Spinal cord (tissue), 10 donors: ENCODE measurements around the gene LASP1. TPM values are rescaled to one million over a fixed set of nuclear protein-coding genes. Genes with fewer than 3 reads are reported as not detected.
A peak's percentile ranks its signal among the peaks of the same experiment; 100 is the strongest.
"Not testable (repeated sequence)": the region's sequence is repeated elsewhere in the genome, so short reads cannot be mapped to it uniquely, and the experiment has no call there.

ENCODE experiments used
- DNase-seq, 6 donors: peaks; one replicate each; pipeline versions ENCODE4 v3.0.0 to v3.0.0-alpha.2; 2013 to 2015; ENCODE audit warnings: low spot score in 6 of 6, low read depth in 4 of 6
- H3K27ac ChIP-seq: one replicate; pipeline ENCODE4 v1.5.1; 2013; ENCODE audit warnings: low read depth, low read length, control low read depth
- H3K27me3 ChIP-seq: one replicate; pipeline ENCODE4 v1.6.1; 2013; ENCODE audit warnings: low read length; ENCODE audit not compliant: control insufficient read depth, insufficient read depth
- H3K36me3 ChIP-seq: one replicate; pipeline ENCODE4 v1.6.1; 2013; ENCODE audit warnings: low read length; ENCODE audit not compliant: control insufficient read depth, insufficient read depth
- H3K4me1 ChIP-seq: one replicate; pipeline ENCODE4 v1.6.1; 2013; ENCODE audit warnings: low read length; ENCODE audit not compliant: control insufficient read depth, insufficient read depth
- H3K4me3 ChIP-seq: one replicate; pipeline ENCODE4 v1.5.1; 2013; ENCODE audit warnings: low read depth, low read length, control low read depth
- H3K9me3 ChIP-seq: one replicate; pipeline ENCODE4 v1.6.1; 2013; ENCODE audit warnings: low read length; ENCODE audit not compliant: control insufficient read depth, insufficient read depth
- WGBS: methylation state at CpG from one replicate; pipeline ENCODE4 v1.1.5; 2013; ENCODE audit warnings: missing lambda C conversion rate; ENCODE audit not compliant: insufficient coverage; 5-methylcytosine and 5-hydroxymethylcytosine counted together
- polyA plus RNA-seq, 2 donors: library from polyadenylated mRNA; unstranded; fragments of 120-200 nt; gene quantifications; one replicate each; pipeline ENCODE4 v1.2.1, GENCODE V29; 2013; ENCODE audit not compliant: insufficient read length in 2 of 2
- total RNA-seq, 2 donors: library from RNA; depleted of rRNA in 1 of 2; stranded (reverse); fragments of 120-200 nt in 1 of 2; fragments of >200 nt in 1 of 2; gene quantifications; one replicate each; pipeline versions ENCODE4 v1.2.3 to v1.2.4, GENCODE V29; 2013 to 2014
- donor health status: healthy.

Gene LASP1
- total and polyA plus RNA-seq, 4 donors = 41.2 to 125 (median 93.9) TPM

DNA sequence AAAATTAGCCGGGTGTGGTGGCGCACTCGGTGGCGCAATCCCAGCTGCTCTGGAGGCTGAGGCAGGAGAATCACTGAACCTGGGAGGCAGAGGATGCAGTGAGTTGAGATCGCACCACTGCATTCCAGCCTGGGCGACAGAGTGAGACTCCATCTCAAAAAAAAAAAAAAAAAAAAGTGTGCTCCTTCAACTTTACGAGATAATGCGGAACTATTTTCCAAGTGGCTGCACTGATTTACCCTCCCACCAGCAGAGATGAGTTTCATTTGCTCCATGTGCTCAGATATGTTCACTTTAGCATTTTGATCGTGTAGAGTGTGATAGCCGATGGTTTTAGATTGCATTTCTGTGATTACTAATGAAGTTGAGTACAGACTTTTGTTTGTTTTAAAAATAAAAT, 35.5 kb downstream of the LASP1 start:
- 100% methylated on average over 2 of the region's 10 CpGs for whole genome bisulfite sequencing
- Histone ChIP-seq H3K27ac (no peak overlapping the region), H3K9me3 (no peaks in the 10 kb centered on the region), H3K27me3 (no peaks in the 10 kb centered on the region), H3K4me3 (no peak overlapping the region), H3K36me3 (peaks cover 50% of the 10 kb centered on the region), H3K4me1 (peaks cover 19% of the 10 kb centered on the region)
- DNase-seq = no peak

DNA sequence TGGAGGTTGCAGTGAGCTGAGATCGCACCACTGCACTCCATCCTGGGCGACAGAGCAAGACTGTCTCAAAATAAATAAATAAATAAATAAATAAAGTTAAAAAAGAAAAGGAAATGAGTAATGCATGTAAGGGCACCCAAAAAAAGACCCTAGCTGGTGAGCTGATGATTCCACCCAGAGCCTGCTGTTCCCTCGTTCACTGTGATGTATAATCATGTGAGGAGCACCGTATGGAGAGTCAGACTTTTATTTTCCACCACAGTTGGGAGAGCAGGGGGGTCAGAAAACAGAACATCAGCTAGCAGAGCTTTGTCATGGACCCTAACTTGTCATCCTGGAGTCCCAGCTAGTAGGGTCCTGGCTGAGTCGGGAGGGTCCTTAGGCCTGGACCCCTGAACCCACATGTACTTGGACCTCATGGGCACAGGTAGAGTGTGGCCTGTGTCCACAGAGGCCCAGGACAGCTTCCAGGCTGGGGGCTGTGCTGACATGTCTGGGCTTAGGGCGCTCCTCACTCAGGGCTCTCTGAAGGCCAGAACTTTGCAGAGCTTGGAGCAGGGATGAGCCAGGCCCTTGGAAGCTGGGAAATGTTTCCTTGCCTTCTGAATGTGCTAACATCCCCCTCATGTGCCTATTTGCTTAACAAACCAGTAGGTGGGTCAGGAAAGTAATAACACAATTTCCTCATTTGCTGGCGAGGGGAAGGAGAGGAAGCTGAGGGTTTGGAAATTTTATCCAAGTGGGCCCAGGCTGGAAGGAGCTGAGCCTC, 36.8 kb downstream of the LASP1 start:
- Histone ChIP-seq H3K9me3 (no peaks in the 10 kb centered on the region), H3K4me3 (no peak overlapping the region), H3K4me1 (peaks cover 8% of the 10 kb centered on the region), H3K27me3 (no peaks in the 10 kb centered on the region), H3K36me3 (peaks cover 56% of the 10 kb centered on the region), H3K27ac (no peak overlapping the region)
- 80% methylated on average over 3 of the region's 7 CpGs for WGBS
- DNase-seq = no peak

DNA sequence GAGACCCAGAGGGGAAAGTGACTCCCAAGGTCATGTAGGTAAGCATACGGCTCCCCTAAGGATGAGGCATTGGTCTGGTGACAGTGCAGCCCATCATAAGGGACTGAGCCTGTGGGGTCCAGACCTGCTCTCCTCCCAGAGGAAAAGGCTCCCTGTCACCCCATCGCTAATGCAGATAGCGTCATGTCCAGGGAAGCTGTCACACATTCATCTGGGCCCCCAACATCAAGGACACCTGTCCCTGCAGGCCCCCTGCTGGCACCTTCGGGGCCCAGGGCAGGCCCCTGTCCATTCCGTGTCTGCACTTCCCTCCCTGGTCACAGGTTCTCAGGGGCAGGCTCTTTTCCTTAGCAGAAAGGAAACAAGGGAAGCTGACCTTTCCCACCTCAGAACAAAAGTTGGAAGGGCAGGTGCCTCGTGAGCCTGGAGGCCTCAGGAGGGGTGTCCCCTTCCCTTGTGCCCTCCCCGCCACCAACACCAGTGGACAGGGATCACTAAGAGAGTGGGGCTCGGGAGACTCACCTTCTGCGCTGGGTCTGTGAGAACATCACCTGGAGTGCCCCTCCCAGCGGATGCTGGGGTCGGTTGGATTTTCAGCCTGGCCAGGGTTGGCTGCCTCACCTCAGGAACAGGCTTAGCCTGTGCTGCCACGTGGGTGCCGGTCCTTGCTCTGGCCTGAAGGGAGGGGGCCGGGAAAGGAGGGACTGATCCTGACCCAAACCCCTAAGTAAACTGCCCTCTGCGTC, 38.2 kb downstream of the LASP1 start:
- Histone ChIP-seq H3K9me3 (no peaks in the 10 kb centered on the region), H3K27me3 (no peaks in the 10 kb centered on the region), H3K4me3 (no peak overlapping the region), H3K27ac (no peak overlapping the region), H3K36me3 (peaks cover 62% of the 10 kb centered on the region), H3K4me1 (peaks cover 19% of the 10 kb centered on the region)
- no peak for DNase-seq
- 70% methylated on average over 13 of the region's 15 CpGs for WGBS

DNA sequence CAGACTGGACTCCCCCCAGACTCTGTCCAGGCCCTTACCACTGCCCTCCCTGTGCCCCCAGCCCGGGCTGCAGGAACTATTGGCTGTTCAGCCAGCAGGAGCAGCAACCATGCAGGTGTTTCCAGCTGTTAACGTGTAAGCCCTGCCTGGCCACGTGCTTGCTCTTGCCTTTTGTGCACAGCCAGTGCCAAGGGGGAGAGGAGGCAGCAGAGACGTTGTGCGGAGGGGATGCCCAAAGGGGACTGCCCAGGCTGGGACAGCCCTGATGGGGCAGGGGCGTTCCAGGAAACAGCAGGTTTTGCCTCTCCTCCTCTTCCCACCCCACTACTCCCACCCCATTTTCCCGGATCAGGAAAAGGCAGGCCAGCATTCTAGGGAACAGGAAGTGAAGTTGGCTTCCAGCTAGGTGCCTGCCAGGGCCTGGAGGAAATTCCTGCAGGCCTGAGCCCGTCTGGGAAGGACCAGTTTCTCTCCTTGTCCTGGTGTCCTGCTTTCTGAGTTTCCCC, 38.9 kb downstream of the LASP1 start:
- no peak overlapping the region for H3K4me3 ChIP-seq
- DNase-seq = no peak
- no peaks in the 10 kb centered on the region for H3K27me3 ChIP-seq
- 50% methylated on average over 3 of the region's 8 CpGs for WGBS
- H3K9me3 ChIP-seq = no peaks in the 10 kb centered on the region
- peaks cover 19% of the 10 kb centered on the region for H3K4me1 ChIP-seq
- peaks cover 63% of the 10 kb centered on the region for H3K36me3 ChIP-seq
- H3K27ac ChIP-seq = no peak overlapping the region

DNA sequence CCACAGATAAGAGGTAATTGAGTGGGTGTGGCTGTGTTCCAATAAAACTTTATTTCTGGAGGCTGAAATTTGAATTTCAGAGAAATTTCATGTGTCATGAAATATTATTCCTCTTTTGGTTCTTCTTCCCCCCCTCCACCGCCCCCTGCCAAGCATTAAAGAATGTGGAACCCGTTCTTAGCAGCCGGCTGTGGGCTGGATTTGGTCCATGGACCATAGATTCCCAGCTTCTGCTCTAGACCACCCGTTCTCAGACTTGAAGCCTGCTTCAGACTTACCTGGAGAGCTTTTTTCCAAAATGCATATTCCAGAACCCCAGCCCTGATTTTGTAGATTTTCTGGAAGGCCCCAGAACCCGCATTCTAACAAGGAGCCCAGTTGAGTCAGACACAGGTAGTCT, 40.5 kb downstream of the LASP1 start:
- Histone ChIP-seq H3K4me1 (peaks cover 19% of the 10 kb centered on the region), H3K4me3 (no peak overlapping the region), H3K27me3 (no peaks in the 10 kb centered on the region), H3K27ac (no peak overlapping the region), H3K9me3 (no peaks in the 10 kb centered on the region), H3K36me3 (peaks cover 73% of the 10 kb centered on the region)
- 77% methylated on average over 3 of the region's 5 CpGs for WGBS
- DNase-seq = no peak

DNA sequence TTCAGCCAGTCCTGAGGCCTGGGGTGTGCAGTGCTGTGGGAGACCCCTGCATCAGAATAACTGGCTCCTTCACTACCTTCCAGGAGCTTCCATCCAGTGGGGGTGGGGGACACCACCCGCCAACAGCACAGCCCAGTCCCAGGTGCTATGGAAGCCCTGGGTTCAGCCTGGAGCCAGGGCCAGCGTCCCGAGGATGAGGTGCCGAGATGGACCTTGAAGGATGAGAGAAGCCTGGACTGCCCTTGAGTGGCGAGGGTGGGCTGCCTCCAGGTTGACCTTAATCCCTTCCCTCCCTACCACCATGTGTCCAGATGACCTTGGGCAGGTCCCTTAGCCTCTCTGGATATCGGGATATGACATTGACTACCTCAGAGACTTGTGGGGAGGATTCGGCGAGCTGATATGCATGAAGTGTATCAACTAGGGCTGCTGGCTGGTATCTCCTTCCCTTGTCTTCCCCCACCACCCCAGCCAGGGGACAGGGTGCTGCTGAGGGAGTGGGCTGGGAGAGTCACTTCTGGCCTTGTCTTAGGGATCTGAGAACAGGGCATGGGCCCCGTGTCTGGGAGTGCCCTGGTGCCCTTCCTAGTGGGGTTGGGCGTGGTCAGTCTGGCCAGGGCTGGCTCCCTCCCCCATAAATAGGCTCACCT, 41.3 kb downstream of the LASP1 start:
- WGBS = 98% methylated on average over 6 of the region's 10 CpGs
- DNase-seq = no peak
- peaks cover 76% of the 10 kb centered on the region for H3K36me3 ChIP-seq
- H3K27ac ChIP-seq = no peak overlapping the region
- no peaks in the 10 kb centered on the region for H3K9me3 ChIP-seq
- peaks cover 19% of the 10 kb centered on the region for H3K4me1 ChIP-seq
- H3K4me3 ChIP-seq = no peak overlapping the region
- no peaks in the 10 kb centered on the region for H3K27me3 ChIP-seq

DNA sequence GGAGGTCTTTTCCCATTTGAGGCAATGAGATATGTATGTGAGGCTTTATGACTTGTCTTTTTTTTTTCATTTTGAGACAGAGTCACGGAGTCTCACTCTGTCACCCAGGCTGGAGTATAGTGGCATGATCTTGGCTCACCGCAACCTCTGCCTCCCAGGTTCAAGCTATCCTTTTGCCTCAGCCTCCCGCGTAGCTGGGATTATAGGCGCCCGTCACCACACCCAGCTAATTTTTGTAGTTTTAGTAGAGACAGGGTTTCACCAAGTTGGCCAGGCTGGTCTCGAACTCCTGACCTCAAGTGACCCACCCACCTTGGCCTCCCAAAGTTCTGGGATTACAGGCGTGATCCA, 41.8 kb downstream of the LASP1 start:
- peaks cover 19% of the 10 kb centered on the region for H3K4me1 ChIP-seq
- 97% methylated on average over 5 of the region's 8 CpGs for WGBS
- not testable (repeated sequence) for H3K4me3 ChIP-seq, H3K27me3 ChIP-seq, H3K27ac ChIP-seq, H3K9me3 ChIP-seq, DNase-seq
- H3K36me3 ChIP-seq = peaks cover 79% of the 10 kb centered on the region

DNA sequence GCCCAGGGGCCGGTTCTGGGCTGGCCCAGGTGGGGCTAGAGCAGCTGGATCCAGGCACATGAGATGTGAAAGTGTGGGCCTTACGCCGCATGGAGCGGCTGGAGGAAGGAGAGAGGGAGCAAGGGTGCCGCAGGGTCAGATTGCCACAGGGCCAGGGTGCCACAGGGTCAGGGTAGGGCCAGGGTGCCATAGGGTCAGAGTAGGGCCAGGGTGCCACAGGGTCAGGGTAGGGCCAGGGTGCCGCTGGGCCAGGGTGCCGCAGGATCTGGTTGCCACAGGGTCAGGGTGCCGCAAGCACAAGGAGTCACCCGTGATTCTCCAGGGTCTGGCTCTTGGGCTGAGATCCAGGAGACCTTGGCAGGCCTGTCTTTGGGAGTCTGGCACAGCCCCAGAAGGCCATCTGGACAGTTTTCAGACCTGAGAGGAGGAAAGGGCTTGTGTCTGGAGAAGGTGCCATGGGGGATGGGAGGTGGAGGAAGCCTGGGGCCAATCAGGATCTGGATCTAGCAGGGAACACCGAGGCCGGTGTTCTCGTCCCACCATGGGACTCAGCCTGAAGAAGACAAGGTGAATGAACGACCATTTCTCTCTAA, 42.5 kb downstream of the LASP1 start:
- no peaks in the 10 kb centered on the region for H3K27me3 ChIP-seq
- no peak overlapping the region for H3K4me3 ChIP-seq
- no peaks in the 10 kb centered on the region for H3K9me3 ChIP-seq
- 80% methylated on average over 13 of the region's 13 CpGs for WGBS
- no peak overlapping the region for H3K27ac ChIP-seq
- peaks cover 81% of the 10 kb centered on the region for H3K36me3 ChIP-seq
- DNase-seq = peak in 1 of 6 donors; percentile 50
- H3K4me1 ChIP-seq = peaks cover 19% of the 10 kb centered on the region

DNA sequence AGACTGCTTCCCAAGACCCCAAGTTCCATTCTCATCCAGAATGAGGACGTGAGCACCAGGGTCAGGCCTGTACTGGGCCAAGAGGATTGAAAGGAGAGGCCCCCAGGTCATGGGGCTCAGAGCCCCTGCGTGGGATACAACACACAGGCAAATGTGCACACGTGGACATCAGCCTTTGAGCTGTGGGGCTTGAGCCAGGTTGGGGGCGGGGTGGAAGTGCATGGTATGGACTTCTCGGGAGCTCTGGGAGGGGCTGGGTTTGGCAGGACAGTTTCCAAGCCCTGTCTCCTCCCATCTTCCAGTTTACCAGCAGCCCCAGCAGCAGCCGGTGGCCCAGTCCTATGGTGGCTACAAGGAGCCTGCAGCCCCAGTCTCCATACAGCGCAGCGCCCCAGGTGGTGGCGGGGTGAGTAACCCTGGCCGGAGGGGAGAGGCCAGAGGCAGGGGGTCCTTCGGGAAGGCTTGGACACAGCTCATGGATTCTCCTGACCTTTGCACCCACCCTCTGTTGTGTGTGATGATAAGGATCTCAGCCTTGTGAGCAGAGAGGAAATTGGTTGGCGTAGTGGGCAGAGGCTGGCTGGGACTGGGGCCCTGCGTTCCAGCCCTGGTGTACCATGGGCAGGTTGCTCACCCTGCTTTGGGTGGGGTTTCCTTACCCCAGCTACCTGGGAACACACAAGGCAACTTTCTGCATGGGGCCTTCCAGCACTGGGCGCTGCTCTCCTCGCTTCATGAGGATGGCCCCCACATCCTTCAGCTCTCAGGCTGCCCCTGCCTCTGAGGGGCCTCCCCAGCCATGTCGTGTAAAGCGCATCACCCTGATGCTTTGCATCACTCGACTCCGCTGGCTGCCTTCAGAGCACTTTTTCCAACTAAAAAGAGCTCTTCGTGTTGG, 45.1 kb downstream of the LASP1 start:
- peaks cover 89% of the 10 kb centered on the region for H3K36me3 ChIP-seq
- WGBS = 92% methylated on average over 18 of the region's 20 CpGs
- DNase-seq = no peak

More for the DNA sequence above, 45.1 kb downstream of the LASP1 start:
- peaks cover 10% of the 10 kb centered on the region for H3K4me1 ChIP-seq
- no peak overlapping the region for H3K27ac ChIP-seq
- H3K4me3 ChIP-seq = no peak overlapping the region
- H3K9me3 ChIP-seq = no peaks in the 10 kb centered on the region
- H3K27me3 ChIP-seq = no peaks in the 10 kb centered on the region
